GM18909 (cell line): Measurements from ENCODE around the gene THY1.
"Not testable (repeated sequence)": the region's sequence is repeated elsewhere in the genome, so short reads cannot be mapped to it uniquely, and the experiment has no call there.

Experiments used
- ATAC-seq: cut with Tn5 transposase; IDR thresholded peaks from one replicate; pipeline ENCODE4 v1.9.1; 2021; ENCODE audit warnings: mild to moderate bottlenecking; ENCODE audit not compliant: unreplicated experiment, poor library complexity

Gene THY1

DNA sequence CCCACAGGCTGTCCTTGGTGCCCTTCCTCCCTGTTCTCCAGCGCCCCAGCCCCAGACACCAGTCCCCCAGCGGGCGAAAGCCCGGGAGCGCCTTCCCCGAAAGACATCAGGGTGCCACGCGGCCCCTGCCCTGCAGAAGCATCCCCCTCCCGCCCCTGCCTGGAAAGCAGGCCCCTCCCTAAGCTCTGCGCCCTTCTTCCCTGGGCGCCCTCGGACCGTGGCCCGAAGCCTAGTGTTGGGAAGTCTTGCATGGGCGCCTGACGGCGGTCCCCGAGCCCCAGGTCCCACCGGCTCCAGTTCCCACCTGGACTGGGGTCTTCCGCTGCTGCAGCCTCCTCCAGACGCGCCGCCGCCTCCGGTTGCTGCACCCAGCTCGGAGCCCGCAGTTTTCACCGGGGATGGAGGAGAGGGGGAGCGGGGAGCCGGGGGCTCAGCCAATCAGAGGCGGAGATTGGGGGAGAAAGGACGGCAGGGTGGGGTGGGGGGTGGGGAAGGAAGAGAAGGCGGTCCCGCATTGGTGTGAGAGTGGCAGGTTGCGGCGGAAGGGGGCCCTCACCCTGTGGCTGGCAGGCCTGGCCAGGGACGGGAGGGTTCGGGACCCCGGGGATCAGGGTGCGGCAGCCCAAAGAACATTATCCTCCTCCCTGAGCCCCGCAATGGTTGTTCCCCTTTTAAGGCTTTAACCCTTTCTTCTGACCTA is at the start of gene THY1:
Gene THY1, minus strand, starts transcription at position 364 of the 700 bp plus-strand sequence. CDS start 2,267 bp downstream, outside the sequence.
- ATAC-seq, result no peak

DNA sequence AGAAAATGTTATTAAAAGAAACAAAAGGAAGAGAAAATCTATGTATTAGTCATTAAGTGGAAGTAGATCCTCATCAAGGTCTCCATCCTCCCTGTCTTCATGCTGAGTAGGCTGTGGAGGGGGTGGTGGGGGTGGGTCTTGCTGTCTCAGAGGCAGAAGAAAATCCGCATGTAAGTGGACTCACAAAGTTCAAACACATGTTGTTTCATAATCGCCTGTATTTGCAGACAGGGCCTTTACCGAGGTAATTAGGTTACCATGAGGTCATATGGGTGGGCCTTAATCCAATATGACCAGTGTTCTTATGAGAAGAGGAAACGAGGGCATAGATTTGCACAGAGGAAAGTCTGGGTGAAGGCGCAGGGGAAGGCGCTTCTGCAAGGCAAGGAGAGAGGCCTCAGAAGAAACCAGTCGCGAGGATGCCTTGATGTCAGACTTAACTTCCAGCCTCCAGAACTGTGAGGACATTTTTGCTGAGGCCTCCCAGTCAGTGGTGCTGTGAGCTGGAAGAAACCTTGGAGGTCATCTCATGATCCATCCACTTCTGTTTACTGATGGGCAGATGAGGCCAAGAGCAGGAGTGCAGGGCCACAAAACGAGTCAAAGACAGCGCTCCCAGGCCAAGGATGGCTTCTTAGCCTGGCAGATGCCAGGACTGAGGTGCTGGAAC is 49.3 kb upstream of the THY1 start:
- no peak for ATAC-seq

DNA sequence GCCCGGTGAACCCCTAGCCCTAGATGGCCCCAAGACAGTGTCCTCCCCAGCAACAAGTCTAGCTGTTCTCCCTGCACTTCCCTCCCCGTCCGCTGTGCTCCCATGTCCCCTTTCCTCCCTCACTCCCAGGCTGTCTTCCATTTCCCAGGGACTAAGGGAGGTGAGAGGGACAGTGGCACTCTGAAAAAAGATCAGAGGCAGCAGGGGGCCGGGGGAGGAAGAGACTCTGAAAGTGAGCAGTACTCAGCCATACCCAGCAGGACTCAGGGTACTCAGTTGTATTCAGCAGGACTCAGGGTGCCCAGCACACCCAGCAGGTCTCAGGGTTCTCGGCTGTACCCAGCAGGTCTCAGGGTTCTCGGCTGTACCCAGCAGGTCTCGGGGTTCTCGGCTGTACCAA is 48.4 kb upstream of the THY1 start:
- no peak for ATAC-seq

DNA sequence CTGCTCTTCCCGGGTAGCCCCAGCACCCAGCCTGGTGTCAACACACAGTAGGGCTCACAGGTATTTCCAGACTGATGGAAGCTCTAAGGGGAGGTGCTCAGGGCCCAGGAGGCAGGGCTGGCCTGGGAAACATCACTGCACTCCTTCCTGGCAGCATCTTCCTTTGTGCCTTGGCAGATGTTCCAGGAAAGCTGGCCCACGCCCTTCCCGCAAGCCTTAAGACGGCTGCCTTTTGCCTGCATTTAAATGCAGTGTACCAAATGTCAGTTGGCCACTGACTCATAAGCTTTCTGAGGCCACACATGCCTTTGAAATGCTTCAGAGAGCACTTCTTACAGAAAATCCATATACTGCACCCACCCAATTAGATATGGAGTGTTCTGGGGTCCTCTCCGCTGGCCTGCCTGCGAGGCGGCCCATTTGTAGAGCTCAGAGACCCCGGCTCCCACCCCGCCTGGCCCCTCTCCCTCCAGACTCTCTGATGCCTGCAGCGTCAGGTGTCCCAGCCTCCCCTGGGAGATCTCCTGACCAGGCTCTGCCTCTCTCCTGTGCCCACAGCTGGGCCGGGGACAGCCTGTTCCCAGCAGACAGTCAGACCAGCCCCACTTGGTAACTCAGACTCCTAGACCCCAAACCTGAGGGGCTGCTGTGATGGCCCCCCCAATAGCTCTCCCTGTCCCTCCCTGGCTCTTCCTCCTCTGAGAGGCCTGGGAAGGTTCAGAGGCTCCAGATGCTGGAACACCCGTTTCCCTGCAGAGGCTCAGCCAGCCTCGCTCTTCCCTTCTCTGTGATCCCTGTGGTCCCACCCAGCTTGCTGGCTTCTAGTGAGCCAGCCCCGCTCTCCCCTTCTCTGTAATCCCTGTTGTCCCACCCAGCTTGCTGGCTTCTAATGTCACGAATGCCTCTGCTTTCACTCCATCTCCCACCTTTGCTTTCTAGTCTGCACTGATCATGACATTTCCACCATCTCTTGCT is 47.6 kb upstream of the THY1 start:
- no peak for ATAC-seq

DNA sequence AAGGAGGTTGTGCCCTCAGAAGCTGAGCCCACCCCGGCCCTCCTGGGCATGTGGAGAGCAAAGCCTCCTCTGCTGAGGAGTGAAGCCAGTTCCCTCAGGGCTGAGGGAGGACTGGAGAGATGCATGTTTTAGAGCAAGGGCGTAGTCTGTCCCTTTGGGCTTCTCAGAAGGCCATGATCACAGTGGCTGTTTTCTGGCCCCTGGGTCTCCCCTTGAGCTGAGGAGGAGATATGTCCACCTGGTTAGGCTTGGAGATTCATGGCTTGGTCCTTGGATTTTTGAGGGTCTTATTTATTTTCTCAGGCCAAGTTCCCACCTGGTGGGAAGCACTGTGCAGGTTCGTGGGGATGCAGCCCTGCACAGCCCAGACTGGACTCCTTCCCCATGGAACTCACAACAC is 46.5 kb upstream of the THY1 start:
- ATAC-seq, result no peak

DNA sequence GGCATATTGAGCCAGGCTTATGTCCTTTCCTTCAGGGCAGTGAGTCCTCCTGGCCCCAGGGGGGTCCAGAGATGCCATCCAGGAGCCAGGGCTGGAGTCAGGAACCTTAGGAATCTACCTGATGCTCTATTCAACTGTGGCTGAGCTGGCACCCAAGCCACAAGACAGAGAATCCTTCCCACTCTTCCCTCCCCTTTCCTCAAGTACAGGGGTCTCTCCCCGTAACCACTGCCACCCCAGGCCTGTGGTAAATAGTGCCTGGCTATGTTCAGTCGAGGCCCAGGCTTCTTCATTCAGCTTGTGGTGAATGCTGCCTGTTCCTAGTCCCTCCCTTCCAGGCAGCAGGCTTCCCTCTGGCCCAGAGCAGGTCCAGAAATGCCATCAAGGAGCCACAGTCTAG is 45.5 kb upstream of the THY1 start:
- ATAC-seq, result no peak

DNA sequence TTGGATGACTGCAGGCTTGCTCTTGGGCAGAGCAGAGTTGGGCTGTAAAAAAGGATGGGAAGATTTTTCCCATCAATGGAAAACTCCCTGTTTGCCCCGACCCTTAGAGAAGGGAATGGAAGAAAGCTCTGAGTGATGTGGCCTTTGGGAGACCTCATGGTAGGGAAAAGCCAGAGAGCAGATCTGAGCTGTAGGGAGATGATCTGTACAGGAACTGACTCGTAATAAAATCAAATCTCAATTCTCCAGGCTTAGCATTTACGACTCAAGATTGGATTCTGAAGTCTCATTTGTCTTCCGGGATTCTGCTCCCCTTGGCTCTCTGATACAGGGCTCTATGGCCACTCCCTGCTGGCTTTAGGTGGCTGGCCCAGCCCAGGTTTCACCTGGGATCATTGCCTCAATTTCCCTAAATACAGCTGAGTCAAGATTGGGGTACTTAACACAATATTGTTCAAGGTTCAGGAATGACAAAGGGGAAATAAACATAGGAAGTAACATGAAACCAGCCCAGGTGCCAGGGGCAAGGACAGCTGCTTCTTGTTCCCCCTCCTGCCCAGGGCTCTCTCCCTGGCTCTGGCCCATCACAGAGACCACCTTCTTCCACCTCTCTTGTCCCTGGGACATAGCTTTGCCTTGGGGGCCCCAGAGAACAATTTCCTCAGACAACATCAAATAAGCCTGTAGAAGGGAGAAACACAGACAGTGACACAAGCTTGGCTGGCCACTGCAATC is 38.4 kb upstream of the THY1 start:
- ATAC-seq, result no peak

DNA sequence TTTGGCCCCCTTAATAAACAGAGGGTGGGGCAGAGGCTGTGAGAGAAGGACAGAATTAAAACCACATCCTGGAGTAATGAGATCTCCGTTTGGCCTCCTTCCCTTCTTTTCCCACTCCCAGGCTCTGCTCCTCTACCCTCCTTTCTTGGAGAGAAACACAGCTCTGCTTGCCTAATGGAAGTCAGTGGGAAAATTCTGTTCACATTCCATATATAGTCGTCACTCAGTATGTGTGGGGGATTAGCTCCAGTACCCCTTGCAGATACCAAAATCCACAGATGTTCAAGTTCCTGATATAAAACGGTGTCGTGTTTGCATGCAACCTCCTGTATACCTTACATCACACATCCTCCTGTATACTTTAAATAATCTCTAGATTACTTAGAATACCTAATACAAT is 37.6 kb upstream of the THY1 start:
- ATAC-seq, result no peak

DNA sequence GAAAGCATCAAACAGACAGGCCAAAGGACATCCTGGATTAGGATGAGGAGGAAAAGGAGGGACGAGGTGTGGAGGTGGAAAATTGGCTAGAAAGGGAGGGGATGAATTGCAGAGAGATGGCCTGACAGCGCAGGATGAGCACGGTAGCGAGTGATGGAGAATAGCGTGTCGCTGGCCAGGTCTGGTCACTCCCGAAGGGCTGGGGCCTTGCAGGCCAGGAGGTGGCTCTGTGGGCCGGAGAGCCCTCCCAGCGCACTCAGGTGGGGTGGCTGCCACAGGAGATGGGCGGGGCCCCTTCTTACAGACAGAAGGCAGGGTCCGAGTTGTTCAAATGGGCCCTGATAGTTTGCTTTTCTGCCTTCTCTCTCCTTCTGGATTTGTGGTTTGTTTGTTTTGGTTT is 37.1 kb upstream of the THY1 start:
- ATAC-seq, result no peak

DNA sequence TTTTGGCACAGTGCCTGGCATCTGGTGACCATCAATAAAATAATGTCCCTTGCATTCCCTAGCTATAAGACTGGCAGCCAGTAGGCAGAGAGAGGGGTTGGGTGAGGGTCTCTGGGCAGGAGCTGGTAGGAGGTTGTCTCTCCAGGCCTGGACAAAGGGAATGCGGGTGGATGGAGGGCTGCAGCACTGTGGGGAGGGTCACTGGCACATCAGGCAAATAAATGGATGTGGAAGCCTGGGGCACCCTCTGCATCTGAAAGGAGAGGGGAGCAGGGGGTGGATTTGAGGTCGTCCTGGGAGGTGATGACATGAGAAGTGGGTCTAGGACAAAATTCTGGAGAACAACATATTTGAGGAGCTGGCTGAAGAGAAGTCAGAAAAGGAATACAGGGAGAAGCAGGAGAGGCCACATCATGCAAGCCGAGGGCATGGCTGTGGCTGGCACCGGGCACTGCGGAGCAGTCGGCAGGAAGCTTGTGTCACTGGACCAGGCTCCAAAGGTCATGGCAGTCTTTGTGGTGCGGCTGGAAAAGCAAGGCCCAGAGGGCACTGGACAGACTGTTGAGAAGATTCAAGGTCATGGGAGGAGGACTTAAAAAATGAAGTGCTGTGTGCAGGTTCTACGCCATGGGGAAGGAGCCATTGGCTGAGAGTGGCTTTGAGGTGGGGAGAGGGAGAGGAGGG is 36.5 kb upstream of the THY1 start:
- no peak for ATAC-seq

DNA sequence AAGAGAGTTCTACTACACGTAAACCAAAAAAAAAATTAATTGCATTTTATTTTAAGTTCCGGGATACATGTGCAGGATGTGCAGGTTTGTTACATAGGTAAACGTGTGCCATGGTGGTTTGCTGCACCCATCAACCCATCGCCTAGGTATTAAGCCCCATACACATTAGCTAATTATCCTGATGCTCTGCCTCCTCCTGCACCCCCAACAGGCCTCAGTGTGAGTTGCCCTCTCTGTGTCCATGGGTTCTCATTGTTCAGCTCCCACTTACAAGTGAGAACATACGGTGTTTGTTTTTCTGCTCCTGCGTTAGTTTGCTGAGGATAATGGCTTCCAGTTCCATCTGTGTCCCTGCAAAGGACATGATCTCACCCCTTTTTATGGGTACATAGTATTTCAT is 32.7 kb upstream of the THY1 start:
- not testable (repeated sequence) for ATAC-seq

DNA sequence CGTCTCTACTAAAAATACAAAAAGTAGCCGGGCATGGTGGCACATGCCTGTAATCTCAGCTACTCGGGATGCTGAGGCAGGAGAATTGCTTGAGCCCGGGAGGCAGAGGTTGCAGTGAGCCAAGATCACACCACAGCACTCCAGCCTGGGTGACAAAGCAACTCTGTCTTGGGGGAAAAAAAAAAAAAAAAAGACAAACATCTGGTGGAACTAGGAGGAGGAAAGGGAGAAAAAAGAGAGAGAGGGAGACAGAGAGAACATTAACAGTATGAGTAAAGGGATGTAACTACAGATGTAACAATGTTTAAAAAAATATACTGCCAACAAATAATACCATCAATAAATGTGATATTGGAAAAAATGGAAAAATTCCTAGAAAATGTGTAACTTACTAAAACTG is 32.3 kb upstream of the THY1 start:
- not testable (repeated sequence) for ATAC-seq

DNA sequence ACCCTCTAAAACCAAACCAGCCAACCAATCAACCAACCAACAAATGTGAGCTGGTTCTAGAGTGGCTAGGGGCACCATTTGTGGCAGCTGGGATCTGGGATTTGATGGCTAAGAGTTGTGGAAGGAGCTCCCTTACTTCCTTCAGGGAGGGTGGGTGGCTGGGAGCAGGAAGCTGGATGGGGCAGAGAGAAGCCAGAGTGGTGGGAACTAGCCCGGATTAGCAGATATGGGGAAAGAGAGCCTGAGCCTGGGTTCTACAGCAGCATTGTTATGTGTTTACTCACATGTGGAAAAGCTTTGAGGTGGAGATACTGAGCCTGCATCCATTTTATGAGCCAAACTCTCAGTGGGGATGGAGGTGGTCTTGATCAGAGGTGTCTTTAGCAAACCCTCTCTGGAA is 30.9 kb upstream of the THY1 start:
- ATAC-seq, result no peak

DNA sequence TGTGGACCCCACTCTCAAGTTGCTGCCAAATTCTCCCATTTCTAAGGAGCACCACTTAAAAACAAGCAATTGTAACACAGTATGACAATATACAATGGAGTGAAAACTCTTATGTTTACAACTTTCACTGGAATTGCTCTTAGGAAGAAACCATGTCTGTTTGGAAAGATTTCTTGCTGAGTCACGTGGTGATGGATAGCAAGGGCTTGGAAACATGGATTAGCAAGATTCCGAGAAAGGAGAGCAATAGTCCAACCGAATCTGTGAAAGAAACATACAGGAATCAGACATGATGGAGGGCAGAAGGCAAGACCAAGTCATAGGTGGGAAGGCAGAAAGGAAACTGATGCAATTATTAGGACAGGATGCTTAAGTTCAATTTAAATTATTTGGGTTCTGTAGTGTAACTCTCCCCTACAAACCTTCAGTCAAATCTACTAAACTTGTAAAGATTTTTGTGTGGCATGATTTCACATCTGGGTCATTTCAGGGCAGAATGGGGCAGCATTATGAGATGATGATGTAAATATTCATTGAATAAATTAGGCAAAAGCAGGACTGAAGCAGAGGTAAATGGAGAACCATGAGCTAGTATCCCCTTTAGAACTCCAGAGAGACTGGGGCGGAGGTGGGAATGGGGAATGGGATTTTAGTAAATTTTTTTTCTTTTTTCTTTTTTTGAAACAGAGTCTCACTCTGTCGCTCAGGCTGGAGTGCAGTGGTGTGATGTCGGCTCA is 27.8 kb upstream of the THY1 start:
- no peak for ATAC-seq

DNA sequence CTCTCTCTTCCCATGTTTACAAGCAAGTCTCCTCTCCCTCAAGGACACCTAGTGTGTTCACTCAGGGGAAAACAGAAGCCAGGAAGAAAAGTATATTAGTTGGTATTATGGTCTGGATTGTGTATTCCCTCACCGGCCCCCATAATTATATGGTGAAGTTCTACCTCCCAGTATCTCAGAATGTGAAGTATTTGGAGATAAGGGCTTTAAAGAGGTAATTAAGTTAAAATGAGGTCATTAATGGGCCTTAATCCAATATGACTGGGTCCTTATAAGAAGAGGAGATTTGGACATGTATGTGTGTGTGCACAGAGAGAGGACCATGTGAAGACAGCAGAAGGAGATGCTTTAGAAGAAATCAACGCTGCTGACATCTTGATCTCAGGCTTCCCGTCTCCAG is 26.5 kb upstream of the THY1 start:
- ATAC-seq, result no peak

DNA sequence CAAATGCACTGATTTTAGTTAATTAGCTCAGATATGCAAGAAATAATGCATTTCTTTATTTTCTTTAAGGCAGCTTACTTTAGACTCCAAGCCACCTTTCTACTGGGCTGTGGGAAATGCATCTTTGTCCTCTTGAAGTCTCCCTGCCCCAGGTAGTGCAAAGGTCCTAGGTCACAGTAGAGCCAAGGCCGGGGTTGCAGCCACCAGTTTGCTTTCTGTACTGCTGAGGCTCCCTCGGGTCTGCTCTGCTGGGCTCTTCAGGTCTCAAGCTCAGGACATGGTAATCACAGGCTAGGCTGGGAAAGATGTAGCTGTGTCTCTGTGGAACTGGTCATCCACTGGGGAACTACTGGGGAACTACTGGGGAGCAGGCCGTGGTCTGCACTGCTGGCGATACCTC is 25.4 kb upstream of the THY1 start:
- ATAC-seq, result no peak

DNA sequence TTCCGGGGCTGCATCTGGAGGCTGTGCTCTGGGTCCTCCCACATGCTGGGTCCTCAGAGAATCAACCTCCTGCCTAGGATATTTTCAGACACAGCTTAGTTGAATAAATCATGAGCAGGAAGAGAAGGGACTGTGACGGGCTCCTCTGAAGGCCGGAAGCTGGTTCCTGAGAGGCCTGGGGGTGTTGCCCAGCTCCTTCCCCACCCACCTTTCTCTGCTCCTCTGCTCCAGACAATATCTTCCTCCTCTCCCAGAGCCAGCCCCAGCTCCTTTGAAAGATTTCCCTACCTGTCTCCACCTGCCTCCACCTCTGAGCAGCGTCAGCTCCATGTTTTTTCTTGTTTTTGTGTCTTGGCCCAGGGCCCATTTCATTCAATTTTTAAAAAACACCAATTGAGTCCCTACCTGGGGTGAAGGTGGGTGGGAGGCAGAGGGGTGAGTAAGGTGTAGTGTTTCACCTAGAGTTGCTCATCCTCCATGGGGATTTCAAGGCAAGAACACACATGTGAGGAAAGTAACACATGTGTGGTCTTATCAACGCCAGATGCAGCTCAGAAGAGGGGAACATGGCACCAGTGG is 24.8 kb upstream of the THY1 start:
- ATAC-seq, result no peak

DNA sequence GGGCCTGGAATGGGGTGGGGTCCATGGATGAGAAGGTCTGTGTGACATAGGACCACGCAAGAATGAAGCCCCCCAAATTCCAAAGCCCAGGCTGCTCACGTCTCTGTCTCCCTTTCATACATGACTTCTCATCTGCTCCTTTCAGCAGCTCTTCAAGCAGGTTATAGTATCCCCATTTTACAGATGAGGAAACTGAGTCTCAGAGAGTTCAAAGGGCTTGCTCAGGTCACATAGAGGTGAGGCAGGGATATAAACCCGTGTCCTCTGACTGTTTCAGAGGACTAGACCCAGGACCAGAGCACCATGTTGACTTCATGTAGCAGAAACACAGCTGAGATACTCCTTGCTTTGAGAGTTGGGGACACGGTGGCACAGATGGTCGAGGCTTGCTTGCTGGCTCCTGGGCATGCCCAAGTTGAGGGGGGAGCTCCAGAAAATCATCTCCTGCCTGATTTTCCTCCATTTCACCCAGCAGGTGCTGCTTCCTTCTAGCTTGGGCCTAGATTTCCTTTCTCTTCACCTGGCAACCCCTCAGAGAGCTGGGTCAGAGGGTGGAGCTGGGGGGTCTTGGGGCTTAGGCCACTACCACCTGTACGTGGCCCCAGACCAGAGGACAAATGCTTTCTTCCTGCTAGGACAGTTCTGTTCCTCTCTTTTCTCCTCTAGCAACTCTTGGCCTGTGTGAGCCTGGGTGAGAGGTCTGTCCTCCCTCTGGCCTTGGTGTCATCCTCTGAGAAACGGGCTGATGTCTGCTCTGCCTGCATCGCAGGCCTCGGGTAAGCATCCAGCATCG is 24.1 kb upstream of the THY1 start:
- ATAC-seq, result no peak
